ENCODE data around the gene WDR91.

- TF ChIP-seq EZH2 (IDR thresholded peaks at IDR 0.05; ENCODE audit: borderline replicate concordance, low read depth, low read length, poor library complexity, severe bottlenecking): no peak
- TF ChIP-seq CTCF (conservative IDR thresholded peaks at IDR 0.05; ENCODE audit: low read depth, low read length): no peak
Measured at GRCh38 chr7:135161669-135162068, 49.7 kb downstream of the WDR91 start.

Measured in A673 (cell line).